ENCODE measurements around the gene MAN1C1.

- TF ChIP-seq POLR2A (IDR thresholded peaks at IDR 0.05): no peak
- TF ChIP-seq CTCF (IDR thresholded peaks at IDR 0.05): no peak
Measured at GRCh38 chr1:25631750-25632485, 15.3 kb downstream of the MAN1C1 start.
